GM21723 (cell line): ENCODE results near the gene HSD17B4.

Experiments used
- ATAC-seq: cut with Tn5 transposase; IDR thresholded peaks from one replicate; pipeline ENCODE4 v1.9.1; 2021; ENCODE audit warnings: mild to moderate bottlenecking, moderate library complexity; ENCODE audit not compliant: unreplicated experiment

HSD17B4 gene

GRCh38 chr5:119582987-119583386, 130.7 kb downstream of the HSD17B4 start:
- no peak for ATAC-seq

- ATAC-seq = peak; percentile 63
Observed at GRCh38 chr5:119583684-119584083, 131.4 kb downstream of the HSD17B4 start.
